Measurements from ENCODE around the gene C13orf46.

DNA sequence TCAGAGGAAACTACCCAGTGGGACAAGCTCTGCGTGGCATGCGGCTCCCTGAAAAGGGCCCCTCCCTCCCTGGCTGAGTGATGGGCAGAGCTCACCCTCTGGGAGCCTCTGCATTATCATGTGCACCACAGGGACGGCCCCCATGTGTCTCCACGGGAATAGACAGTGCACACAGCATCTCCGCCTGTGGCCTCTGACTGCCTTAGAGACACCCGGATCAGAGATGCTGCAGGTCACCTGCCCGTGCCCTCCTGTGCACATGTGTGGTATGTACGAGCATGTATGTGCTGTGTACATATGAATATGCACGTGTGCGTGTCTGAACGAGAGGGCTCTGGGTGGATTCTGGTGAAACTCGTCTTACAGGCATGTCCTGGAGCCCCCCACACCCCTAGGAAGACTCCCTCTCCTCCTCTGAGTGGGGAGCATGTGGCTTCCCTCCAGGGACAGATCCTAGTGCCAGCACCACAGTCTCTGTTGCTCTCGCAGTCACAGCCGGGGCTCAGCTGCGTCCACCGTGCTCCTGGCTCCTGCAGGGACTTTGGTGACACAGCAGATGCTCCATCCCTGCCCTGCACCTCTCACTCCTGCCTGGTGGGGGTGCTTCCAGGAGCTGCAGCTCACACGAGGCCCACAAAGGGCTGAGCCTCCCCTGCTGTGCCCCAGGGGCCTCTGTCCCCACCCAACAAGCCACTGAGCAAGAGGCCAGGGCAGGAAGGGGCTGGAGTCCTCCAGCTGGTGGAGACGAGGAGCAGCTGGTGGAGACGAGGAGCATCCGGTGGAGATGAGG, 19.6 kb downstream of the C13orf46 start:
- TF ChIP-seq, protein P1, sequence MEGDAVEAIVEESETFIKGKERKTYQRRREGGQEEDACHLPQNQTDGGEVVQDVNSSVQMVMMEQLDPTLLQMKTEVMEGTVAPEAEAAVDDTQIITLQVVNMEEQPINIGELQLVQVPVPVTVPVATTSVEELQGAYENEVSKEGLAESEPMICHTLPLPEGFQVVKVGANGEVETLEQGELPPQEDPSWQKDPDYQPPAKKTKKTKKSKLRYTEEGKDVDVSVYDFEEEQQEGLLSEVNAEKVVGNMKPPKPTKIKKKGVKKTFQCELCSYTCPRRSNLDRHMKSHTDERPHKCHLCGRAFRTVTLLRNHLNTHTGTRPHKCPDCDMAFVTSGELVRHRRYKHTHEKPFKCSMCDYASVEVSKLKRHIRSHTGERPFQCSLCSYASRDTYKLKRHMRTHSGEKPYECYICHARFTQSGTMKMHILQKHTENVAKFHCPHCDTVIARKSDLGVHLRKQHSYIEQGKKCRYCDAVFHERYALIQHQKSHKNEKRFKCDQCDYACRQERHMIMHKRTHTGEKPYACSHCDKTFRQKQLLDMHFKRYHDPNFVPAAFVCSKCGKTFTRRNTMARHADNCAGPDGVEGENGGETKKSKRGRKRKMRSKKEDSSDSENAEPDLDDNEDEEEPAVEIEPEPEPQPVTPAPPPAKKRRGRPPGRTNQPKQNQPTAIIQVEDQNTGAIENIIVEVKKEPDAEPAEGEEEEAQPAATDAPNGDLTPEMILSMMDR (IDR thresholded peaks at IDR 0.05): no peak
- no peak for TF ChIP-seq POLR2A (IDR thresholded peaks at IDR 0.05)

Measured in body of pancreas (tissue), 4 donors.